WTC11 (cell line): Measurements from ENCODE around the gene CCL26.

Experiments
- FOXJ3 ChIP-seq: sonication (generic); formaldehyde crosslinking; IDR thresholded peaks from 2 replicates; pipeline ENCODE4 v1.9.0; 2021; ENCODE audit warnings: missing genetic modification reagents, mild to moderate bottlenecking, borderline replicate concordance
- JUN ChIP-seq: sonication (generic); formaldehyde crosslinking; IDR thresholded peaks from 2 replicates; pipeline ENCODE4 v1.8.0; 2023; ENCODE audit warnings: mild to moderate bottlenecking, missing genetic modification reagents
- ZNF232 ChIP-seq: sonication (generic); formaldehyde crosslinking; IDR thresholded peaks from 2 replicates; pipeline ENCODE4 v1.8.0; 2022; ENCODE audit warnings: mild to moderate bottlenecking, missing genetic modification reagents
- ZNF263 ChIP-seq: sonication (generic); formaldehyde crosslinking; IDR thresholded peaks from 2 replicates; pipeline ENCODE4 v1.8.1; 2022; ENCODE audit warnings: low read depth, mild to moderate bottlenecking, moderate library complexity, missing genetic modification reagents
- TF ChIP-seq, protein P1 (sequence below): sonication (generic); formaldehyde crosslinking; IDR thresholded peaks from 2 replicates; pipeline ENCODE4 v1.8.0; 2022; ENCODE audit warnings: missing genetic modification reagents
- TF ChIP-seq, protein P2 (sequence below): sonication (generic); formaldehyde crosslinking; IDR thresholded peaks from 2 replicates; pipeline ENCODE4 v1.8.0; 2022; ENCODE audit warnings: mild to moderate bottlenecking, missing genetic modification reagents
- TF ChIP-seq, protein P3 (sequence below): fragments of 250-450 bp; sonication (Bioruptor Pico); conservative IDR thresholded peaks from 2 replicates; pipeline ENCODE4 v1.9.0; 2021; ENCODE audit warnings: mild to moderate bottlenecking
- TF ChIP-seq, protein P4 (sequence below): fragments of 200-600 bp; IDR thresholded peaks from 2 replicates; pipeline ENCODE4 v1.8.0; 2022; ENCODE audit warnings: antibody characterized with exemption

DNA sequence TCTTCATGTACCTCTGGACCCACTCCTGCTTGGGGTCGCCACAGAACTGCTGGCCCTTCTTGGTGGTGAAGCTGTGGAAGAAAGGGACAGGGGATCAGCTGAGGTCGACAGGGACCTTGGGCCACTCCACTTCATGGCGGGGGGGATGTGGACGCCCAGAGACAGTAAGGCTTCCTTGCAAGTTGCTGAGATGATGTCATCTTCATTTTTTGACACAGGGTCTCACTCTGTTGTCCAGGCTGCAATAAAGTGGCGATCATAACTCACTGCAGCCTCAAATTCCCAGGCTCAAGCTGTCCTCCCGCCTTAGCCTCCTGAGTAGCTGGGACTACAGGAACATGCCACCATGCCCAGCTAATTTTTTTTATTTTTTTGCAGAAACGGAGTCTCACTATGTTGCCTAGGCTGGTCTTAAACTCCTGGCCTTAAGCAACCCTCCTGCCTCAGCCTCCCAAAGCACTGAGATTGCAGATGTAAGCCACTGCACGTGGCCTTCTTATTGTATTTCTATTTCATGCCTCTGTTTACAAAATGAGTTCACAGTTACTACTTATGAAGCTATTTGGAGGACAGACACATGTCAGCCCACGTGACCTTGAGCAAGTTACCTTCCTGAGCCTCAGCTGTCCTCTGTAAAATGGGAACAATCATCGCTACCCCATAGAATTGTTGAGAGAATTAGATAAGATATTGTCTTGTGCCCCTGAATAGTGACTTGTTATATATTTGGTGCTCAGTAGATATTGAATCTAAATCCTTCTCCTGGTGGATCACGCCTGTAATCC, 40.1 kb upstream of the CCL26 start:
- TF ChIP-seq, protein P1, sequence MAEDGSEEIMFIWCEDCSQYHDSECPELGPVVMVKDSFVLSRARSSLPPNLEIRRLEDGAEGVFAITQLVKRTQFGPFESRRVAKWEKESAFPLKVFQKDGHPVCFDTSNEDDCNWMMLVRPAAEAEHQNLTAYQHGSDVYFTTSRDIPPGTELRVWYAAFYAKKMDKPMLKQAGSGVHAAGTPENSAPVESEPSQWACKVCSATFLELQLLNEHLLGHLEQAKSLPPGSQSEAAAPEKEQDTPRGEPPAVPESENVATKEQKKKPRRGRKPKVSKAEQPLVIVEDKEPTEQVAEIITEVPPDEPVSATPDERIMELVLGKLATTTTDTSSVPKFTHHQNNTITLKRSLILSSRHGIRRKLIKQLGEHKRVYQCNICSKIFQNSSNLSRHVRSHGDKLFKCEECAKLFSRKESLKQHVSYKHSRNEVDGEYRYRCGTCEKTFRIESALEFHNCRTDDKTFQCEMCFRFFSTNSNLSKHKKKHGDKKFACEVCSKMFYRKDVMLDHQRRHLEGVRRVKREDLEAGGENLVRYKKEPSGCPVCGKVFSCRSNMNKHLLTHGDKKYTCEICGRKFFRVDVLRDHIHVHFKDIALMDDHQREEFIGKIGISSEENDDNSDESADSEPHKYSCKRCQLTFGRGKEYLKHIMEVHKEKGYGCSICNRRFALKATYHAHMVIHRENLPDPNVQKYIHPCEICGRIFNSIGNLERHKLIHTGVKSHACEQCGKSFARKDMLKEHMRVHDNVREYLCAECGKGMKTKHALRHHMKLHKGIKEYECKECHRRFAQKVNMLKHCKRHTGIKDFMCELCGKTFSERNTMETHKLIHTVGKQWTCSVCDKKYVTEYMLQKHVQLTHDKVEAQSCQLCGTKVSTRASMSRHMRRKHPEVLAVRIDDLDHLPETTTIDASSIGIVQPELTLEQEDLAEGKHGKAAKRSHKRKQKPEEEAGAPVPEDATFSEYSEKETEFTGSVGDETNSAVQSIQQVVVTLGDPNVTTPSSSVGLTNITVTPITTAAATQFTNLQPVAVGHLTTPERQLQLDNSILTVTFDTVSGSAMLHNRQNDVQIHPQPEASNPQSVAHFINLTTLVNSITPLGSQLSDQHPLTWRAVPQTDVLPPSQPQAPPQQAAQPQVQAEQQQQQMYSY = no peak
- TF ChIP-seq, protein P2, sequence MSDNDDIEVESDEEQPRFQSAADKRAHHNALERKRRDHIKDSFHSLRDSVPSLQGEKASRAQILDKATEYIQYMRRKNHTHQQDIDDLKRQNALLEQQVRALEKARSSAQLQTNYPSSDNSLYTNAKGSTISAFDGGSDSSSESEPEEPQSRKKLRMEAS = no peak
- TF ChIP-seq, protein P3, sequence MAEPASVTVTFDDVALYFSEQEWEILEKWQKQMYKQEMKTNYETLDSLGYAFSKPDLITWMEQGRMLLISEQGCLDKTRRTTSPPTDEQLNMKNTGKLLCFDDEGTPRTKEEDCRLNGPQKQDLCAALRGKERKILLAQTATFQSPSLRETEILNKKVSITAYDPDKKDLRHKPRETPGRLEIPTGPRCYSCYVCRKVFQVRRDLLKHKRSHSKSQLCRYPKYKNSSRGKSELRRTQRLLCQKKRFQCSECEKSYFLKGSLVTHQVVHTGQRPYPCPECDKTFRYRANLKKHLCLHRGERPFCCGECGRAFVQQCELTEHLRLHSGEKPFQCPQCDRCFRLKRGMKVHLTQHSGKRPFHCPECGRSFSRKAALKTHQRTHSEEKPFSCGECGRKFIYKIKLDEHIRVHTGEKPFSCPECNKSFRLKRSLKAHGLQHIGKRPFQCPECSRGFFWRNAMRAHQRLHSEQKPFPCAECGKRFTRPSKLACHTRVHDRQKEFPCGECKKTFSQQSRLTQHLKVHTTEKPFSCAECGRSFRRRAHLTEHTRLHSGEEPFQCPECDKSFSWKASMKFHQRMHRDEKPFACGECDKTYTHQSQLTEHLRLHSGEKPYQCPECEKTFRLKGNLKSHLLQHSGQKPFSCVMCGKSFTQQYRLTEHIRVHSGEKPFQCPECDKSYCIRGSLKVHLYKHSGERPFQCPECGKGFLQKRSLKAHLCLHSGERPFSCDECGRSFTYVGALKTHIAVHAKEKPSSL (CRISPR knock-in tag) = no peak
- TF ChIP-seq ZNF263 (CRISPR knock-in tag) (no peak), JUN (CRISPR knock-in tag) (no peak), FOXJ3 (CRISPR knock-in tag) (no peak), ZNF232 (CRISPR knock-in tag) (no peak)
- TF ChIP-seq, protein P4, sequence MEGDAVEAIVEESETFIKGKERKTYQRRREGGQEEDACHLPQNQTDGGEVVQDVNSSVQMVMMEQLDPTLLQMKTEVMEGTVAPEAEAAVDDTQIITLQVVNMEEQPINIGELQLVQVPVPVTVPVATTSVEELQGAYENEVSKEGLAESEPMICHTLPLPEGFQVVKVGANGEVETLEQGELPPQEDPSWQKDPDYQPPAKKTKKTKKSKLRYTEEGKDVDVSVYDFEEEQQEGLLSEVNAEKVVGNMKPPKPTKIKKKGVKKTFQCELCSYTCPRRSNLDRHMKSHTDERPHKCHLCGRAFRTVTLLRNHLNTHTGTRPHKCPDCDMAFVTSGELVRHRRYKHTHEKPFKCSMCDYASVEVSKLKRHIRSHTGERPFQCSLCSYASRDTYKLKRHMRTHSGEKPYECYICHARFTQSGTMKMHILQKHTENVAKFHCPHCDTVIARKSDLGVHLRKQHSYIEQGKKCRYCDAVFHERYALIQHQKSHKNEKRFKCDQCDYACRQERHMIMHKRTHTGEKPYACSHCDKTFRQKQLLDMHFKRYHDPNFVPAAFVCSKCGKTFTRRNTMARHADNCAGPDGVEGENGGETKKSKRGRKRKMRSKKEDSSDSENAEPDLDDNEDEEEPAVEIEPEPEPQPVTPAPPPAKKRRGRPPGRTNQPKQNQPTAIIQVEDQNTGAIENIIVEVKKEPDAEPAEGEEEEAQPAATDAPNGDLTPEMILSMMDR = no peak
